NK-92 (cell line): ENCODE results near the gene NOC4L.

ENCODE experiments used
- DNase-seq: peaks from one replicate; lab custom pipeline; 2025; ENCODE audit not compliant: unreplicated experiment; lab: John Stamatoyannopoulos, UW

Gene NOC4L

DNA sequence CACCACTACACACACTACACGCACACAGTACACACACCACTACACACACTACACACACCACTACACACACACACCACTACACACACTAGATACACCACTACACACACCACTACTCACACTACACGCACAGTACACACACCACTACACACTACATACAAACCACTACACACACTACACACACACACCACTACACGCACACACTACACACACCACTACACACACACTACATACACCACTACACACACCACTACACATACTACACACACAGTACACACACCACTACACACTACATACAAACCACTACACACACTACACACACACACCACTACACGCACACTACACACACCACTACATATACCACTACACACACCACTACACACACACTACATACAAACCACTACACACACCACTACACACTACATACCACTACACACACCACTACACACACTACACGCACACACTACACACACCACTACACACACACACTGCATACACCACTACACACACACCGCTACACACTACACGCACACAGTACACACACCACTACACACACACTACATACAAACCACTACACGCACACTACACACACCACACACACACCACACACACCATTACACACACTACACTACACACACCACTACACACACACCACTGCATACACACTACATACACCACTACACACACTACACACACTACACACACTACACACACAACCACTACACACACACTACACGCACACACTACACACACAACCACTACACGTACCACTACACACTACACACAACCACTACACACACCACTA is 11.7 kb downstream of the NOC4L start:
- DNase-seq, result no peak

DNA sequence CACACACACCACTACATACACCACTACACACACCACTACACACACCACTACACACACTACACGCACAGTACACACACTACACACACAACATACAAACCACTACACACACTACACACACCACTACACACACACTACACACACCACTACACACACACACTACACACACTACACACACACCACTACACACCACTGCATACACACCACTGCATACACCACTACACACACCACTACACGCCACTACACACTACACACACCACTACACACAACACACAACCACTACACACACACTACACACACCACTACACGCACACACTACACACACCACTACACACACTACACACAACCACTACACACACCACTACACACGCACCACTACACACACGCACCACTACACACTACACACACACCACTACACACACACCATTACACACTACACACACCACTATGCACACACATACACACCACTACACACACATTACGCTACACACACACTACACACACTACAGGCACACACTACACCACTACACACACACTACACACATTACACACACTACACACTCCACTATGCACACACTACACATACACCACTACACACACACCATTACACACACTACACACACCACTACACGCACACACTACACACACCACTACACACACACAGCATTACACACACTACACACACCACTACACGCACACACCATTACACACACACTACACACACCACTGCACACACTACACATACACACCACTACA is 12.5 kb downstream of the NOC4L start:
- no peak for DNase-seq

DNA sequence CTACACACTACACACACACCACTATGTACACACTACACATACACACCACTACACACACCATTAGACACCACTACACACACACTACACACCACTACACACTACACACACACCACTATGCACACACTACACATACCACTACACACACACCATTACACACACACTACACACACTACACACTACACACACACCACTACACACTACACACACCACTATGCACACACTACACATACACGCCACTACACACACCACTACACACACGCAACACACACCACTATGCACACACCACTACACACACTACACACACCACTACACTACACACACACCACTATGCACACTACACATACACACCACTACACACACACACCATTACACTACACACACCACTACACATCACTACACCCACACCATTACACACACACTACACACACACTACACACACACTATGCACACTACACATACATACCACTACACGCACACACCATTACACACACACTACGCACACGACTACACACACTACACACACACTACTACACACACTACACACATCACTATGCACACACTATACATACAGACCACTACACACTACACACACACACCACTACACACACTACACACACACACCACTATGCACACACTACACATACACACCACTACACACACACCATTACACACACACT is 13.6 kb downstream of the NOC4L start:
- no peak for DNase-seq

GRCh38 chr12:132158677-132159554 is 14.7 kb downstream of the NOC4L start:
- no peak for DNase-seq

- DNase-seq, result no peak
Observed at GRCh38 chr12:132159555-132160003, 15.3 kb downstream of the NOC4L start.

DNA sequence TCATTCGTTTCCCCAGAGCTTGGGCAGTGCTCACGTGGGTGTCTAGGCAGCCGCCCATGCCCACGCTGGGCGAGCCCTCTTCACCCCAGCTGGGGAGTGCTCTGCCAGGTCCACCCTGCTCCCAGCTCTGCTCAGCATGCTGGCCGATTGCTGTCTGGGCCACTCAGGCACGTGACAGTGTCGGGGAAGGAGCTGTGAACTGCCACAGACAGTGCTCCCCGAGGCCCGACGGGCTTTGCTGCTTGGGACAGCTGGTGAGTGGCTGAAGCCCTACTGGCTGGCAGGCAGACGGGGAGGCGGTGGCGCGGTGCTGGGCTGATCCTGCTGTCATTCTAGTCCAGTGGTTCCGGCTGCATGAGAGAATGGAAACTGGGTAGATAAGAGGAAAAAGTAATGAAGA is 15.8 kb downstream of the NOC4L start:
- no peak for DNase-seq

GRCh38 chr12:132160601-132161035 is 16.4 kb downstream of the NOC4L start:
- DNase-seq, result no peak

DNA sequence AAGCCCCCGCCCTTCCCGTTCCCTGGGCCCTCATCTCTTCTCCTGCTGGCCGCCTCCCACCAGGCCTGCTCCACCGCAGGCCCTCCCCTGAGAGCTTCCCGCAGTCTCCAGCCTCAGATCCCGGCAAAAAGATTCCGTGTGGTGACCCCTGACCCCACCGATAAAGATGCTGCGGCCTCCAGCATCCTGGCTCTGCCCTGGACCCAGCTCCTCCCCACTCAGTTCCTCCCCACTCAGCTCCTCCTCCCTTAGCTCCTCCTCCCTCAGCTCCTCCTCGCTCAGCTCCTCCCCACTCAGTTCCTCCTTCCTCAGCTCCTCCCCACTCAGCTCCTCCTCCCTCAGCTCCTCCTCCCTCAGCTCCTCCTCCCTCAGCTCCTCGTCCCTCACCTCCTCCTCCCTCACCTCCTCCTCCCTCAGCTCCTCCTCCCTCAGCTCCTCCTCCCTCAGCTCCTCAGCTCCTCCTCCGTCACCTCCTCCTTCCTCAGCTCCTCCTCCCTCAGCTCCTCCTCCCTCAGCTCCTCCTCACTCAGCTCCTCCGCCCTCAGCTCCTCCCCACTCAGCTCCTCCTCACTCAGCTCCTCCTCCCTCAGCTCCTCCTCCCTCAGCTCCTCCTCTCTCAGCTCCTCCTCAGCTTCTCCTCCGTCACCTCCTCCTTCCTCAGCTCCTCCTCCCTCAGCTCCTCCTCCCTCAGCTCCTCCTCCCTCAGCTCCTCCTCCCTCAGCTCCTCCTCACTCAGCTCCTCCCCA is 17.0 kb downstream of the NOC4L start:
- DNase-seq, result no peak

GRCh38 chr12:132161796-132162507 is 17.7 kb downstream of the NOC4L start:
- DNase-seq, result no peak

- DNase-seq, result no peak
Observed at GRCh38 chr12:132162508-132163031, 18.3 kb downstream of the NOC4L start.

- DNase-seq, result no peak
Observed at GRCh38 chr12:132163041-132163910, 19.0 kb downstream of the NOC4L start.

GRCh38 chr12:132163911-132164288 is 19.6 kb downstream of the NOC4L start:
- DNase-seq, result no peak

GRCh38 chr12:132164426-132164825 is 20.2 kb downstream of the NOC4L start:
- no peak for DNase-seq

DNA sequence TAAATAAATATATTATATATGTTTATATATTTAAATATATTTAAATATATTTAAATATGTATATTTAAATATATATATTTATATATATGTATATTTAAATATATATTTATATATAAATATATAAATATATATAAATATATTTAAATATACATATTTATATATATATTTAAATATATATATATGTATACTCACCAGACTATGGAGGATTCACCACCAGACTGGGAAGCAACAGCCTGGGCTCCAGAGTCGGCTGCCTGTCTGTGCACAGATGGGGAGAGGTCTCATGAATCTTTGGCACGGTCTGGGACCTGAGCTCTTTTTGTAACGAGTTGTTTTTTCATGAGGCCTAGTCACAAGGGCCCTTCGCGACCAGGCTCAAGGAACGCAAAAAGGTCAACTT is 21.3 kb downstream of the NOC4L start:
- no peak for DNase-seq

- DNase-seq, result no peak
Observed at GRCh38 chr12:132166093-132166492, 21.8 kb downstream of the NOC4L start.

- no peak for DNase-seq
Observed at GRCh38 chr12:132166801-132167591, 22.7 kb downstream of the NOC4L start.

DNA sequence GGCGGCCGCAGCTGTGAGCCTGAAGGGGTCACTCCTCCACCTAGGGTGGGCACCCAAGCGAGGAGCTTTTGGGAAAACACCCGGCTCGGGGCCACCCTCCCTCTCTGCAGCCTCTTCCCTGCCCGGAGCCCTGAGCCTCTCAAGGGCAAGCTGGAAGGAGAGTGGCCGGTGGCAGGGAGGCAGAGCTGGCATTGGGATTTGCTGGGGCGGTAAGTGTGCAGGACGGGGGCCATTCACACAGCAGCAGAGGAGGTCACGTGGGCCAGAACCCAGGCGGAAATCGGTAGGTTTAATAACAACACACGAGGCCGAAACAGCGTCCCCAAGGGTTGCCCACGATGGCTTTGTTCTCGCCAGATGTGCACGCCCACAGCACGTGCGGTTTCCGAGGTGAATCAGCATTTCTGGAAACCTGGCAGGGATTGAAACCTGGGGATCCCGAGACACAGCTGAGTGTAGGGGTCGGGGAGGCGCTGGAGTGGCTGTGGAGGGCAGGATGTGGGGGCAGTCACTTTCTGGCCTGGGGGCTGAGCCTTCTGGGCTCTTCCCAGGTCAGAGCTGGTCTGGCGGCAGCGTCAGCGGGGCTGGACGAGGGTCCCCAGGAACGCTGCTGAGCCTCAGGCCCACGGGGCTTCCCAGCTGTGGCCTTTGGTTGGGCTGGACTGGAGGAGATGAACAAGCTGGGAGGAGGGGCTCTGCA is 23.5 kb downstream of the NOC4L start:
- no peak for DNase-seq
